Measurements from ENCODE around the gene DBN1. TPM values are rescaled to one million over a fixed set of nuclear protein-coding genes. Genes with fewer than 3 reads are reported as not detected.

Gene DBN1
- total and polyA plus RNA-seq, 2 donors (not counting 1 experiment from before 2014, with no cell fraction given): 96.4 to 138 TPM

GRCh38 chr5:177414481-177414880, 59.0 kb downstream of the DBN1 start:
- no peaks in the 10 kb centered on the region for H3K4me1 ChIP-seq (ENCODE audit: control insufficient read depth, extremely low read depth, insufficient read depth, low read length)
- no peak overlapping the region for H3K27ac ChIP-seq (ENCODE audit: insufficient read depth, low read length)
- no peaks in the 10 kb centered on the region for H3K9me3 ChIP-seq (ENCODE audit: control insufficient read depth, insufficient read depth, low read depth, low read length)
- H3K36me3 ChIP-seq (ENCODE audit: control insufficient read depth, insufficient read depth, low read length): no peaks in the 10 kb centered on the region
- H3K9ac ChIP-seq (ENCODE audit: insufficient read depth, low read length): no peak overlapping the region
- H3K27me3 ChIP-seq (ENCODE audit: control insufficient read depth, insufficient read depth, low read length): peaks cover 5% of the 10 kb centered on the region
- H3K4me3 ChIP-seq (replicated peaks in 1 of 4; ENCODE audit: control extremely low read depth in 1 of 4, insufficient read depth in 1 of 4, low read depth in 3 of 4, low read length in 4 of 4): no peak overlapping the region
- no peak for DNase-seq (ENCODE audit: low read depth in 2 of 2)
- no peak overlapping the region for H3K4me2 ChIP-seq (ENCODE audit: extremely low read depth, insufficient read depth, low read length)
- H2AFZ ChIP-seq (ENCODE audit: low read length): no peak overlapping the region
- H4K20me1 ChIP-seq (ENCODE audit: control insufficient read depth, extremely low read depth, insufficient read depth, low read length): no peaks in the 10 kb centered on the region
- TF ChIP-seq CTCF (conservative IDR thresholded peaks at IDR 0.05 in 1 of 2, IDR thresholded peaks at IDR 0.05 in 1 of 2; ENCODE audit: low read depth in 1 of 2, low read length in 2 of 2) (no peak), EZH2 (IDR thresholded peaks at IDR 0.05; ENCODE audit: low read length, missing control alignments) (no peak)
- H3K79me2 ChIP-seq (ENCODE audit: control insufficient read depth, insufficient read depth, low read length): no peaks in the 10 kb centered on the region

DNA sequence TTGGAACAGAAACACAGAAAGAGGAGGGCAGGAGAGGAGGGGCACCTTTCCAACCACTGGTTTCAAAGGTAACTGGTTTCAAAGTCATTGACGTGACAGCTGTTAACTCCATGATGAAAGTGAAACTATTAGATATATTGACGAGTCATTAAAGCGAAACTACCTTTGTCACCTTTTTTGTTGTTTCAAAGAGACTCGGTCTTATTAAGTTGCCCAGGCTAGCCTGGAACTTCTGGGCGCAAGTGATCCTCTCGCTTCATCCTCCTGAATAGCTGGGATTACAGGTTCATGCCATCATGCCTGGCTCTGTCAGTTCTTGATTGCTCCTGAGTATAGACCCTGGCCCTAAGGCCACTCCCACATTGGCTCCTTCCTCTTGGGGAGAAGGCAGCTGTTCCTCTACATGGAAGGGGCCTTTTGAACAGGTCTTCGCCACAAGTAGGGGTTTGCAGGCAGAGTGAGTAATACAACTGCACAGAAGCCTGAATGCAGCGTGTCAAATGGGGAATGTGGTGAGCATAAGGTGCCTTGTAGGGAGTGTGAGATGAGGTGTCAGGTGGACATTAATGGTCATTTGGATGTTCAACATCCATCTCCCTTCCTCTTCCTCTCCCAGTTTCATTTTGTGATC, 60.7 kb downstream of the DBN1 start:
- no peaks in the 10 kb centered on the region for H3K9me3 ChIP-seq (ENCODE audit: control insufficient read depth, insufficient read depth, low read depth, low read length)
- H3K36me3 ChIP-seq (ENCODE audit: control insufficient read depth, insufficient read depth, low read length): no peaks in the 10 kb centered on the region
- peaks cover 9% of the 10 kb centered on the region for H3K27me3 ChIP-seq (ENCODE audit: control insufficient read depth, insufficient read depth, low read length)
- no peak overlapping the region for H3K4me3 ChIP-seq (replicated peaks in 1 of 4; ENCODE audit: control extremely low read depth in 1 of 4, insufficient read depth in 1 of 4, low read depth in 3 of 4, low read length in 4 of 4)
- H3K4me1 ChIP-seq (ENCODE audit: control insufficient read depth, extremely low read depth, insufficient read depth, low read length): no peaks in the 10 kb centered on the region
- H2AFZ ChIP-seq (ENCODE audit: low read length): no peak overlapping the region
- no peak overlapping the region for H3K4me2 ChIP-seq (ENCODE audit: extremely low read depth, insufficient read depth, low read length)
- no peak overlapping the region for H3K27ac ChIP-seq (ENCODE audit: insufficient read depth, low read length)
- no peak overlapping the region for H3K9ac ChIP-seq (ENCODE audit: insufficient read depth, low read length)
- no peaks in the 10 kb centered on the region for H4K20me1 ChIP-seq (ENCODE audit: control insufficient read depth, extremely low read depth, insufficient read depth, low read length)
- H3K79me2 ChIP-seq (ENCODE audit: control insufficient read depth, insufficient read depth, low read length): no peaks in the 10 kb centered on the region
- no peak for DNase-seq (ENCODE audit: low read depth in 2 of 2)
- TF ChIP-seq EZH2 (IDR thresholded peaks at IDR 0.05; ENCODE audit: low read length, missing control alignments) (no peak), CTCF (conservative IDR thresholded peaks at IDR 0.05 in 1 of 2, IDR thresholded peaks at IDR 0.05 in 1 of 2; ENCODE audit: low read depth in 1 of 2, low read length in 2 of 2) (no peak)

GRCh38 chr5:177410575-177410974, 62.9 kb downstream of the DBN1 start:
- H3K9ac ChIP-seq (ENCODE audit: insufficient read depth, low read length): no peak overlapping the region
- H4K20me1 ChIP-seq (ENCODE audit: control insufficient read depth, extremely low read depth, insufficient read depth, low read length): no peaks in the 10 kb centered on the region
- no peak overlapping the region for H3K4me2 ChIP-seq (ENCODE audit: extremely low read depth, insufficient read depth, low read length)
- H3K36me3 ChIP-seq (ENCODE audit: control insufficient read depth, insufficient read depth, low read length): no peaks in the 10 kb centered on the region
- H3K79me2 ChIP-seq (ENCODE audit: control insufficient read depth, insufficient read depth, low read length): no peaks in the 10 kb centered on the region
- no peak overlapping the region for H3K4me3 ChIP-seq (replicated peaks in 1 of 4; ENCODE audit: control extremely low read depth in 1 of 4, insufficient read depth in 1 of 4, low read depth in 3 of 4, low read length in 4 of 4)
- no peak for DNase-seq (ENCODE audit: low read depth in 2 of 2)
- peaks cover 13% of the 10 kb centered on the region for H3K27me3 ChIP-seq (ENCODE audit: control insufficient read depth, insufficient read depth, low read length)
- H3K4me1 ChIP-seq (ENCODE audit: control insufficient read depth, extremely low read depth, insufficient read depth, low read length): no peaks in the 10 kb centered on the region
- no peak overlapping the region for H2AFZ ChIP-seq (ENCODE audit: low read length)
- no peak overlapping the region for H3K27ac ChIP-seq (ENCODE audit: insufficient read depth, low read length)
- no peak for TF ChIP-seq CTCF (conservative IDR thresholded peaks at IDR 0.05 in 1 of 2, IDR thresholded peaks at IDR 0.05 in 1 of 2; ENCODE audit: low read depth in 1 of 2, low read length in 2 of 2)
- TF ChIP-seq EZH2 (IDR thresholded peaks at IDR 0.05; ENCODE audit: low read length, missing control alignments): no peak
- no peaks in the 10 kb centered on the region for H3K9me3 ChIP-seq (ENCODE audit: control insufficient read depth, insufficient read depth, low read depth, low read length)

Data from fibroblast of lung (primary cell).